ENCODE data around the gene CUBN. TPM values are rescaled to one million over a fixed set of nuclear protein-coding genes. Genes with fewer than 3 reads are reported as not detected.

The CUBN gene
- total RNA-seq, 1 donor from 2014 or later, result 6.8 TPM

GRCh38 chr10:16852624-16853023 lies 277.0 kb downstream of the CUBN start:
- H3K9me3 ChIP-seq, result no peaks in the 10 kb centered on the region

GRCh38 chr10:16848562-16849154 lies 281.0 kb downstream of the CUBN start:
- peaks cover 5 to 20% of the 10 kb centered on the region in 2 donors for H3K4me1 ChIP-seq
- peak in 1 of 2 donors; percentile 81 for DNase-seq (ENCODE audit: low spot score in 2 of 2)
- no peak for TF ChIP-seq CTCF (IDR thresholded peaks at IDR 0.05)

More at GRCh38 chr10:16852624-16853023, 277.0 kb downstream of the CUBN start:
- Histone ChIP-seq H3K4me1 (peaks cover 5 to 18% of the 10 kb centered on the region in 2 donors), H3K27me3 (no peaks in the 10 kb centered on the region), H3K36me3 (no peaks in the 10 kb centered on the region), H3K27ac (peak overlapping the region; percentile 30 to 55), H3K4me3 (no peak overlapping the region)
- intact Hi-C loops (cut with DNase I), result loop anchor here (5.0 kb wide), 2 partner anchors 40 to 90 kb away; no protein-coding TSS in a partner anchor
- TF ChIP-seq CTCF (IDR thresholded peaks at IDR 0.05), result no peak
- DNase-seq (ENCODE audit: low spot score in 2 of 2), result no peak

GRCh38 chr10:16847644-16848043 lies 282.0 kb downstream of the CUBN start:
- Histone ChIP-seq H3K27ac (peak overlapping the region; percentile 74 to 76), H3K9me3 (no peaks in the 10 kb centered on the region), H3K36me3 (no peaks in the 10 kb centered on the region), H3K4me1 (peaks cover 5 to 20% of the 10 kb centered on the region in 2 donors), H3K27me3 (no peaks in the 10 kb centered on the region), H3K4me3 (peak overlapping the region in 1 of 2 donors; percentile 5)
- TF ChIP-seq CTCF (IDR thresholded peaks at IDR 0.05), result no peak
- intact Hi-C loops (cut with DNase I), result loop anchor here (2.0 to 10.0 kb wide), 2 partner anchors 153 to 227 kb away; no protein-coding TSS in a partner anchor
- DNase-seq (ENCODE audit: low spot score in 2 of 2), result no peak

More at GRCh38 chr10:16848562-16849154, 281.0 kb downstream of the CUBN start:
- no peaks in the 10 kb centered on the region for H3K36me3 ChIP-seq
- H3K27ac ChIP-seq, result peak overlapping the region; percentile 74 to 76
- peak overlapping the region in 1 of 2 donors; percentile 29 for H3K4me3 ChIP-seq
- H3K27me3 ChIP-seq, result no peaks in the 10 kb centered on the region
- intact Hi-C loops (cut with DNase I), result loop anchor here (2.0 to 10.0 kb wide), 2 partner anchors 152 to 226 kb away; no protein-coding TSS in a partner anchor
- no peaks in the 10 kb centered on the region for H3K9me3 ChIP-seq

GRCh38 chr10:16845248-16845647 lies 284.4 kb downstream of the CUBN start:
- H3K36me3 ChIP-seq, result no peaks in the 10 kb centered on the region
- intact Hi-C loops (cut with DNase I), result loop anchor here (10.0 kb wide), 1 partner anchor 230 kb away; no protein-coding TSS in a partner anchor
- no peak for TF ChIP-seq CTCF (IDR thresholded peaks at IDR 0.05)
- H3K4me1 ChIP-seq, result peaks cover 5 to 20% of the 10 kb centered on the region in 2 donors
- no peak overlapping the region for H3K4me3 ChIP-seq
- H3K27me3 ChIP-seq, result no peaks in the 10 kb centered on the region
- H3K9me3 ChIP-seq, result no peaks in the 10 kb centered on the region
- no peak overlapping the region for H3K27ac ChIP-seq
- DNase-seq (ENCODE audit: low spot score in 2 of 2), result no peak

- H3K4me3 ChIP-seq, result no peak overlapping the region
- H3K4me1 ChIP-seq, result peaks cover 5 to 13% of the 10 kb centered on the region in 2 donors
- intact Hi-C loops (cut with DNase I), result loop anchor here (1.0 to 10.0 kb wide), 4 partner anchors 15 to 589 kb away; no protein-coding TSS in a partner anchor
- no peak for DNase-seq (ENCODE audit: low spot score in 2 of 2)
- H3K36me3 ChIP-seq, result no peaks in the 10 kb centered on the region
- no peaks in the 10 kb centered on the region for H3K27me3 ChIP-seq
- H3K27ac ChIP-seq, result no peak overlapping the region
- no peaks in the 10 kb centered on the region for H3K9me3 ChIP-seq
- peak; percentile 62 to 69 (median 67) for TF ChIP-seq CTCF (IDR thresholded peaks at IDR 0.05)
These were observed 286.2 kb downstream of the CUBN start for GRCh38 chr10:16843252-16843870.

Measured in ascending aorta (tissue), 2 donors.